K562 (cell line): ENCODE data around the gene CCDC27. TPM values are rescaled to one million over a fixed set of nuclear protein-coding genes. Genes with fewer than 3 reads are reported as not detected.

Source experiments
- ARID2 ChIP-seq: fragments of 450-650 bp; IDR thresholded peaks from 2 replicates; pipeline ENCODE4 v1.6.1; 2017; ENCODE audit warnings: antibody characterized with exemption, mild to moderate bottlenecking
- ATF1 ChIP-seq, 2 experiments: fragments of 450-650 bp in 1 of 2; IDR thresholded peaks; 2 replicates each; pipeline ENCODE4 v1.6.1; 2016; ENCODE audit warnings: missing compliant biosample characterization in 1 of 2, missing genetic modification characterization in 1 of 2
- BRCA1 ChIP-seq, 2 experiments: fragments of 450-650 bp in 1 of 2; sonication (generic) in 1 of 2; formaldehyde crosslinking in 1 of 2; IDR thresholded peaks; 2 replicates each; pipeline versions ENCODE4 v1.5.0 to v1.6.1; 2017 to 2020; ENCODE audit warnings: mild to moderate bottlenecking in 1 of 2, missing genetic modification reagents in 1 of 2
- EWSR1 ChIP-seq: fragments of 450-650 bp; IDR thresholded peaks from 2 replicates; pipeline ENCODE4 v1.6.1; 2018; ENCODE audit warnings: borderline replicate concordance, mild to moderate bottlenecking, low read depth, moderate library complexity; ENCODE audit not compliant: partially characterized antibody
- FOXA1 ChIP-seq: fragments of 450-650 bp; IDR thresholded peaks from 2 replicates; pipeline ENCODE4 v1.6.1; 2016; ENCODE audit warnings: mild to moderate bottlenecking, borderline replicate concordance
- NCOA1 ChIP-seq: fragments of 450-650 bp; IDR thresholded peaks from 2 replicates; pipeline ENCODE4 v1.6.1; 2016; ENCODE audit warnings: low read depth
- POLR2H ChIP-seq: IDR thresholded peaks from 2 replicates; pipeline ENCODE4 v1.6.1; 2016; ENCODE audit warnings: missing genetic modification characterization, low read depth, mild to moderate bottlenecking, control low read depth, missing compliant biosample characterization, moderate library complexity
- PRMT5 ChIP-seq: sonication (generic); formaldehyde crosslinking; IDR thresholded peaks from 2 replicates; pipeline ENCODE4 v1.5.0; 2020; ENCODE audit warnings: missing genetic modification reagents
- PYGO2 ChIP-seq: fragments of 450-650 bp; IDR thresholded peaks from 2 replicates; pipeline ENCODE4 v1.6.1; 2016; ENCODE audit warnings: mild to moderate bottlenecking, missing genetic modification characterization, moderate library complexity, missing compliant biosample characterization
- RHOXF2B ChIP-seq: fragments of 250-450 bp; sonication (Bioruptor Pico); conservative IDR thresholded peaks from 2 replicates; pipeline ENCODE4 v1.5.1; 2021
- TARDBP ChIP-seq: fragments of 450-650 bp; IDR thresholded peaks from 2 replicates; pipeline ENCODE4 v1.6.1; 2016
- TOE1 ChIP-seq, 2 experiments: fragments of 450-650 bp in 1 of 2; sonication (generic) in 1 of 2; formaldehyde crosslinking in 1 of 2; IDR thresholded peaks; 2 replicates each; pipeline versions ENCODE4 v1.7.1 to v1.8.0; 2016 to 2022; ENCODE audit warnings: borderline replicate concordance in 2 of 2, mild to moderate bottlenecking in 2 of 2, antibody characterized with exemption in 1 of 2, inconsistent platforms in 1 of 2, low read depth in 1 of 2, missing genetic modification reagents in 1 of 2, moderate library complexity in 1 of 2
- polyA plus RNA-seq, 8 experiments: library from polyadenylated mRNA; depleted of rRNA in 4 of 8; stranded (reverse) in 5 of 8; unstranded in 3 of 8; fragments of >200 nt; fragmentation: Nextera tagmentation in 2 of 8; fragmentation: Illumina TruSeq in 1 of 8; extraction: Ambion mirVana in 2 of 8; extraction: Trizol in 1 of 8; gene quantifications; 2 replicates each; pipeline versions ENCODE4 v1.2.1 to v1.2.3, GENCODE V29; 2011 to 2014; ENCODE audit warnings: inconsistent platforms in 1 of 8, missing spikeins in 1 of 8
- total RNA-seq, 7 experiments: library from RNA; depleted of rRNA in 6 of 7; stranded (reverse); fragments of >200 nt in 6 of 7; fragmentation: Illumina TruSeq in 2 of 7; extraction: Trizol in 2 of 7; gene quantifications; 2 replicates each; pipeline versions ENCODE4 v1.2.1 to v1.2.3, GENCODE V29; 2011 to 2021; ENCODE audit warnings: low replicate concordance in 1 of 7
- TF ChIP-seq, protein P1 (sequence below): fragments of 250-450 bp; sonication (Bioruptor Pico); IDR thresholded peaks from 2 replicates; pipeline ENCODE4 v1.4.0; 2020; ENCODE audit warnings: mild to moderate bottlenecking
- TF ChIP-seq, protein P2 (sequence below): sonication (generic); formaldehyde crosslinking; IDR thresholded peaks from 2 replicates; pipeline ENCODE4 v1.8.0; 2022; ENCODE audit warnings: mild to moderate bottlenecking, missing genetic modification reagents, borderline replicate concordance
- TF ChIP-seq, protein P3 (sequence below): fragments of 450-650 bp; formaldehyde crosslinking; IDR thresholded peaks from 2 replicates; pipeline ENCODE4 v1.4.0; 2022; ENCODE audit warnings: missing genetic modification characterization
- TF ChIP-seq, protein P4 (sequence below): sonication (generic); formaldehyde crosslinking; IDR thresholded peaks from 2 replicates; pipeline ENCODE4 v1.8.1; 2023; ENCODE audit warnings: mild to moderate bottlenecking, missing genetic modification reagents
- TF ChIP-seq, protein P5 (sequence below): fragments of 200-800 bp; sonication (Bioruptor generic); IDR thresholded peaks from 2 replicates; pipeline ENCODE4 v1.6.1; 2017; ENCODE audit warnings: missing genetic modification characterization, missing compliant biosample characterization

The CCDC27 gene
- total and polyA plus RNA-seq, 9 of the 15 experiments (the other 6 are each of a cell fraction or from before 2014, with no cell fraction given), result 0.01 to 0.04 TPM; not detected in 7

DNA sequence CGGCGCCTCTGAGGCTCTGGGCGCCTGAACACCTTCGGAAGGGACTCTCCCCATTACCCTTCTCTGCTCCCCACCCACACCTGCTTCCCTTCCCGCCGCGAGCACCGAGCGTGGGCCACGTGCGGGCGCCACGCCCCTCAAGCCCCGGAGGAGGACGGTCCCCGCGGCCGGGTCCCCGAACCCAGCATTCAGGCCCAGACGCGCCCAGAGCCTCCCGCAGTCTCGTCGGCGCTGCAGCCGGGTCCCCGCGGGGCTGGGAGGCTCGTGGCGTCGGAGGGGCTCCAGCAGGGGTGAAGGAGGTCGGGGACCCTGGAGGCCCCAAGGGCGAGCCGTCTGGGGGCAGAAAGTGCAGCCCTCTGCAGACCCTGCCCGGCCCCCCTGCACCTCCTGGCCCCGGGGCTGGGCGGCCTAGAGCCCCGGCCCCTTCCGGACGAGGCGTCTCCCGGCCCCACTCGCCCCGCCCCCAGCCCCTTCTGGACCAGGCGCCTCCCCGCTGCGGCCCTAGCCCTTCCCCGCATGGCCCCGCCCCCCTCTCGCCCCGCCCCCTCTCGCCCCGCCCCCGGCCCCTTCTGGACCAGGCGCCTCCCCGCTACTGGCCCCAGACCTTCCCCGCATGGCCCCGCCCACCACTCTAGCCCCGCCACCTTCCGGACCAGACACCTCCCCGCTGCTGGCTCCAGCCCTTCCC, 19.9 kb downstream of the CCDC27 start (continued):
- TF ChIP-seq, protein P1, sequence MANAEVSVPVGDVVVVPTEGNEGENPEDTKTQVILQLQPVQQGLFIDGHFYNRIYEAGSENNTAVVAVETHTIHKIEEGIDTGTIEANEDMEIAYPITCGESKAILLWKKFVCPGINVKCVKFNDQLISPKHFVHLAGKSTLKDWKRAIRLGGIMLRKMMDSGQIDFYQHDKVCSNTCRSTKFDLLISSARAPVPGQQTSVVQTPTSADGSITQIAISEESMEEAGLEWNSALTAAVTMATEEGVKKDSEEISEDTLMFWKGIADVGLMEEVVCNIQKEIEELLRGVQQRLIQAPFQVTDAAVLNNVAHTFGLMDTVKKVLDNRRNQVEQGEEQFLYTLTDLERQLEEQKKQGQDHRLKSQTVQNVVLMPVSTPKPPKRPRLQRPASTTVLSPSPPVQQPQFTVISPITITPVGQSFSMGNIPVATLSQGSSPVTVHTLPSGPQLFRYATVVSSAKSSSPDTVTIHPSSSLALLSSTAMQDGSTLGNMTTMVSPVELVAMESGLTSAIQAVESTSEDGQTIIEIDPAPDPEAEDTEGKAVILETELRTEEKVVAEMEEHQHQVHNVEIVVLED (CRISPR knock-in tag), result no peak
- TF ChIP-seq, protein P2, sequence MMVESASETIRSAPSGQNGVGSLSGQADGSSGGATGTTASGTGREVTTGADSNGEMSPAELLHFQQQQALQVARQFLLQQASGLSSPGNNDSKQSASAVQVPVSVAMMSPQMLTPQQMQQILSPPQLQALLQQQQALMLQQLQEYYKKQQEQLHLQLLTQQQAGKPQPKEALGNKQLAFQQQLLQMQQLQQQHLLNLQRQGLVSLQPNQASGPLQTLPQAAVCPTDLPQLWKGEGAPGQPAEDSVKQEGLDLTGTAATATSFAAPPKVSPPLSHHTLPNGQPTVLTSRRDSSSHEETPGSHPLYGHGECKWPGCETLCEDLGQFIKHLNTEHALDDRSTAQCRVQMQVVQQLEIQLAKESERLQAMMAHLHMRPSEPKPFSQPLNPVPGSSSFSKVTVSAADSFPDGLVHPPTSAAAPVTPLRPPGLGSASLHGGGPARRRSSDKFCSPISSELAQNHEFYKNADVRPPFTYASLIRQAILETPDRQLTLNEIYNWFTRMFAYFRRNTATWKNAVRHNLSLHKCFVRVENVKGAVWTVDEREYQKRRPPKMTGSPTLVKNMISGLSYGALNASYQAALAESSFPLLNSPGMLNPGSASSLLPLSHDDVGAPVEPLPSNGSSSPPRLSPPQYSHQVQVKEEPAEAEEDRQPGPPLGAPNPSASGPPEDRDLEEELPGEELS (CRISPR knock-in tag), result no peak; the same call in 1 of the 2 replicates
- TF ChIP-seq BRCA1 (IDR thresholded peaks at IDR 0.05) (no peak), BRCA1 (CRISPR knock-in tag; IDR thresholded peaks at IDR 0.05) (no peak), POLR2H (no peak), ARID2 (no peak), RHOXF2B (CRISPR knock-in tag) (no peak), TOE1 (IDR thresholded peaks at IDR 0.05; ENCODE audit: borderline replicate concordance) (0 out of 2 replicates have a peak, but pooled peaks have one; percentile 21), TOE1 (CRISPR knock-in tag; IDR thresholded peaks at IDR 0.05; ENCODE audit: borderline replicate concordance, low read depth) (no peak), PRMT5 (CRISPR knock-in tag) (no peak), EWSR1 (no peak), FOXA1 (no peak), ATF1 (CRISPR knock-in tag; IDR thresholded peaks at IDR 0.05) (no peak), ATF1 (tag; IDR thresholded peaks at IDR 0.05) (peak; percentile 23; the same call in 1 of the 2 replicates), PYGO2 (tag) (no peak), NCOA1 (no peak), TARDBP (no peak)
- TF ChIP-seq, protein P3, sequence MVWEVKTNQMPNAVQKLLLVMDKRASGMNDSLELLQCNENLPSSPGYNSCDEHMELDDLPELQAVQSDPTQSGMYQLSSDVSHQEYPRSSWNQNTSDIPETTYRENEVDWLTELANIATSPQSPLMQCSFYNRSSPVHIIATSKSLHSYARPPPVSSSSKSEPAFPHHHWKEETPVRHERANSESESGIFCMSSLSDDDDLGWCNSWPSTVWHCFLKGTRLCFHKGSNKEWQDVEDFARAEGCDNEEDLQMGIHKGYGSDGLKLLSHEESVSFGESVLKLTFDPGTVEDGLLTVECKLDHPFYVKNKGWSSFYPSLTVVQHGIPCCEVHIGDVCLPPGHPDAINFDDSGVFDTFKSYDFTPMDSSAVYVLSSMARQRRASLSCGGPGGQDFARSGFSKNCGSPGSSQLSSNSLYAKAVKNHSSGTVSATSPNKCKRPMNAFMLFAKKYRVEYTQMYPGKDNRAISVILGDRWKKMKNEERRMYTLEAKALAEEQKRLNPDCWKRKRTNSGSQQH, result no peak
- TF ChIP-seq, protein P4, sequence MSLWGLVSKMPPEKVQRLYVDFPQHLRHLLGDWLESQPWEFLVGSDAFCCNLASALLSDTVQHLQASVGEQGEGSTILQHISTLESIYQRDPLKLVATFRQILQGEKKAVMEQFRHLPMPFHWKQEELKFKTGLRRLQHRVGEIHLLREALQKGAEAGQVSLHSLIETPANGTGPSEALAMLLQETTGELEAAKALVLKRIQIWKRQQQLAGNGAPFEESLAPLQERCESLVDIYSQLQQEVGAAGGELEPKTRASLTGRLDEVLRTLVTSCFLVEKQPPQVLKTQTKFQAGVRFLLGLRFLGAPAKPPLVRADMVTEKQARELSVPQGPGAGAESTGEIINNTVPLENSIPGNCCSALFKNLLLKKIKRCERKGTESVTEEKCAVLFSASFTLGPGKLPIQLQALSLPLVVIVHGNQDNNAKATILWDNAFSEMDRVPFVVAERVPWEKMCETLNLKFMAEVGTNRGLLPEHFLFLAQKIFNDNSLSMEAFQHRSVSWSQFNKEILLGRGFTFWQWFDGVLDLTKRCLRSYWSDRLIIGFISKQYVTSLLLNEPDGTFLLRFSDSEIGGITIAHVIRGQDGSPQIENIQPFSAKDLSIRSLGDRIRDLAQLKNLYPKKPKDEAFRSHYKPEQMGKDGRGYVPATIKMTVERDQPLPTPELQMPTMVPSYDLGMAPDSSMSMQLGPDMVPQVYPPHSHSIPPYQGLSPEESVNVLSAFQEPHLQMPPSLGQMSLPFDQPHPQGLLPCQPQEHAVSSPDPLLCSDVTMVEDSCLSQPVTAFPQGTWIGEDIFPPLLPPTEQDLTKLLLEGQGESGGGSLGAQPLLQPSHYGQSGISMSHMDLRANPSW (CRISPR knock-in tag), result 0 out of 2 replicates have a peak, but pooled peaks have one; percentile 79
- TF ChIP-seq, protein P5, sequence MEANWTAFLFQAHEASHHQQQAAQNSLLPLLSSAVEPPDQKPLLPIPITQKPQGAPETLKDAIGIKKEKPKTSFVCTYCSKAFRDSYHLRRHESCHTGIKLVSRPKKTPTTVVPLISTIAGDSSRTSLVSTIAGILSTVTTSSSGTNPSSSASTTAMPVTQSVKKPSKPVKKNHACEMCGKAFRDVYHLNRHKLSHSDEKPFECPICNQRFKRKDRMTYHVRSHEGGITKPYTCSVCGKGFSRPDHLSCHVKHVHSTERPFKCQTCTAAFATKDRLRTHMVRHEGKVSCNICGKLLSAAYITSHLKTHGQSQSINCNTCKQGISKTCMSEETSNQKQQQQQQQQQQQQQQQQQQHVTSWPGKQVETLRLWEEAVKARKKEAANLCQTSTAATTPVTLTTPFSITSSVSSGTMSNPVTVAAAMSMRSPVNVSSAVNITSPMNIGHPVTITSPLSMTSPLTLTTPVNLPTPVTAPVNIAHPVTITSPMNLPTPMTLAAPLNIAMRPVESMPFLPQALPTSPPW (CRISPR knock-in tag), result peak; percentile 80
